ENCODE data around the gene AQP2.

The AQP2 gene

DNA sequence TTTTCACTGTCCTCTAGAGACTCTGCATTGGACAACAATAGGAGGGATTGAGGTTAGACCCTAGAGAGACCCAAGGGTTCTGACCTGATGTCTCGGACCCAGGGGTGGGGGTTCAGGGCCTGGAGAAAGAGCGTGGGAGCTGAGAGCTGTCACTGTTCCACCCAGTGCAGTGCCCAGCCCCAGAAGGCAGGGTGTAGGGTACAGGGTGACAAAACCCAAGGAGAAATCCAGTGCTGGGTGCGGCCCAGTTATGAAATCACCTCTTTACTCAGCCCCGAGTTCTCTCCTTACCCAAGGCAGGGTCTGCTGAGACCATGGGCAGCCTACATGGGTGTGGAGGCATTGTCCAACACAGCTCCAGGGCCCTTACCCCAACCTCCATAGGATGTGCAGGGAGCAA is 2.6 kb downstream of the AQP2 start:
- Histone ChIP-seq H3K9ac (ENCODE audit: low read length) (no peak overlapping the region), H3K27me3 (replicated peaks; ENCODE audit: control insufficient read depth, insufficient read depth, low read length) (peaks cover 47% of the 10 kb centered on the region), H3K9me3 (ENCODE audit: control insufficient read depth, low read length) (no peaks in the 10 kb centered on the region), H3K4me1 (ENCODE audit: control insufficient read depth, insufficient read depth, low read length) (peaks cover 5% of the 10 kb centered on the region), H3K4me3 (ENCODE audit: low read length) (no peak overlapping the region), H3K36me3 (ENCODE audit: control insufficient read depth, insufficient read depth, low read length, severe bottlenecking) (no peaks in the 10 kb centered on the region)
- no peak for DNase-seq (ENCODE audit: low read depth)

GRCh38 chr12:49953961-49954846 is 3.7 kb downstream of the AQP2 start:
- H3K27me3 ChIP-seq (replicated peaks; ENCODE audit: control insufficient read depth, insufficient read depth, low read length): peaks cover 55% of the 10 kb centered on the region
- DNase-seq (ENCODE audit: low read depth): no peak
- no peaks in the 10 kb centered on the region for H3K36me3 ChIP-seq (ENCODE audit: control insufficient read depth, insufficient read depth, low read length, severe bottlenecking)
- H3K4me3 ChIP-seq (ENCODE audit: low read length): no peak overlapping the region
- H3K4me1 ChIP-seq (ENCODE audit: control insufficient read depth, insufficient read depth, low read length): peaks cover 5% of the 10 kb centered on the region
- H3K9me3 ChIP-seq (ENCODE audit: control insufficient read depth, low read length): no peaks in the 10 kb centered on the region
- no peak overlapping the region for H3K9ac ChIP-seq (ENCODE audit: low read length)

DNA sequence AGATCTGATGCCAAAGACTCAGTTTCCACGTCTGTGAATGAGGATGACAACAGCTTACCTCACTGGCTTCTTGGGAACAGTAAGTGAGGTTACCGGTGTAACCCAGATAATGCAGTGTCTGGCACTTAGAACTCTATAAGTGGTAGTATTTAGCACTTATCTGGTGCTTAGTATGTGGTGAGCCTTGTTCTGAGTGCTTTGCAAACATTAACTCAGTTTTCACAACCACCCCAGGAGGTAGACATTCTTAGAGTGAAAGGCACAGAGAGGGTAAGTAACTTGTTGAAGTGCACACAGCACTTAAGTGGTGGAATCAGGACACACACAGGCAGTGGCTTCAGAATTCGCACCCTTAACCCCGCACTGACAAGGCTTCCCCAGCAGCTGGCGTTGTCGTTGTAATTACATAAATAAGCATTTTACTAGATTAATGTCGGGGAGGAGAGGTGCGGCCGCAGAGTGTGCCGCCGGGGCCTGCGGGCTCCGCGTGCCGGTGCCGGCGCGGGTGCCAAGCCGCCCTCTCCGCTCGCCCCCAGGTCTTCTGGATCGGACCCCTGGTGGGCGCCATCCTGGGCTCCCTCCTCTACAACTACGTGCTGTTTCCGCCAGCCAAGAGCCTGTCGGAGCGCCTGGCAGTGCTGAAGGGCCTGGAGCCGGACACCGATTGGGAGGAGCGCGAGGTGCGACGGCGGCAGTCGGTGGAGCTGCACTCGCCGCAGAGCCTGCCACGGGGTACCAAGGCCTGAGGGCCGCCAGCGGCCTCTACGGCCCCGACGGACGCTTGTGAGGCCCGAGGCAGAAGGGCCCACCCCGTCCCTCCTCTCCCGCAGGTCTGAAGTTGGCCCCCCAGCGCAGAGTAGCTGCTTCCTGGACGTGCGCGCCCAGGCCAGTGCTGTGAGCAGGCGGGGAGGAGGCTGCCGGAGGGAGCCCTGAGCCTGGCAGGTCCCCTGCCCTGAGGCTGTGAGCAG is 4.6 kb downstream of the AQP2 start:
- H3K9me3 ChIP-seq (ENCODE audit: control insufficient read depth, low read length): no peaks in the 10 kb centered on the region
- peaks cover 5% of the 10 kb centered on the region for H3K4me1 ChIP-seq (ENCODE audit: control insufficient read depth, insufficient read depth, low read length)
- peaks cover 58% of the 10 kb centered on the region for H3K27me3 ChIP-seq (replicated peaks; ENCODE audit: control insufficient read depth, insufficient read depth, low read length)
- H3K36me3 ChIP-seq (ENCODE audit: control insufficient read depth, insufficient read depth, low read length, severe bottlenecking): no peaks in the 10 kb centered on the region
- DNase-seq (ENCODE audit: low read depth): no peak
- no peak overlapping the region for H3K9ac ChIP-seq (ENCODE audit: low read length)
- no peak overlapping the region for H3K4me3 ChIP-seq (ENCODE audit: low read length)

DNA sequence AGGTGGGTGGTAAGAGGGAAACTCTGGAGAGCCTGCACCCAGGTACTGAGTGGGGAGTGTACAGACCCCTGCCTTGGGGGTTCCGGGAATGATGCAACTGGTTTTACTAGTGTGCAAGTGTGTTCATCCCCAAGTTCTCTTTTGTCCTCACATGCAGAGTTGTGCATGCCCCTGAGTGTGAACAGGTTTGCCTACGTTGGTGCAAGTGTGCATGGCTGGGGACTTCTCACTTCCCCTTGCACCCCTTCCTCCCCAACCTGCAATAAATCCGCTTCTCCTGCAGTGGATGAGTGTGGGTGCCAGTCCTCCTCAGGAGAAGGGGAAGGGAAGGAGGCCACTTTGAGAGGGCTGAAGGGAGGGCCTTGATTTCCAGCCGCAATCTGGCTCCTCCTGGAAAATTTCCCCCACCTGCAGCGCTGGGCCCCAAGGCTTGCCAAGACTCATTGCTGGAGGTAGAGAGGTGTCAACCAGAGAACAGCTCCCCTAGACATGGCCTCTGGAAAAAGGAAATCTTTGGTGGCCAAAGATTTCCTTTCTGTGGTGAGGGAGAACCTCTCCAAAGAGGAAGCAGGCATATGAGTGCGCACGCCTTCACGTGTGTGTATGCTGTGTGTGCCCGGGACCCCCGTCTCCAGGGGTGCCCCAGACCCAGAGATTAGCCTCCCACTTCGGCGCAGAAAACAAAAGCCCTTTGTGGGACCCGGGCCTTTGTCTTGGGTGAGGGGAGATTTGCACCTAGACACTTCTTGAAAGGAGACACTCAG is 5.5 kb downstream of the AQP2 start:
- Histone ChIP-seq H3K9ac (ENCODE audit: low read length) (no peak overlapping the region), H3K36me3 (ENCODE audit: control insufficient read depth, insufficient read depth, low read length, severe bottlenecking) (no peaks in the 10 kb centered on the region), H3K27me3 (replicated peaks; ENCODE audit: control insufficient read depth, insufficient read depth, low read length) (peaks cover 67% of the 10 kb centered on the region), H3K4me3 (ENCODE audit: low read length) (no peak overlapping the region), H3K4me1 (ENCODE audit: control insufficient read depth, insufficient read depth, low read length) (peaks cover 5% of the 10 kb centered on the region), H3K9me3 (ENCODE audit: control insufficient read depth, low read length) (no peaks in the 10 kb centered on the region)
- no peak for DNase-seq (ENCODE audit: low read depth)

GRCh38 chr12:49956663-49957569 is 6.4 kb downstream of the AQP2 start:
- DNase-seq (ENCODE audit: low read depth): no peak
- Histone ChIP-seq H3K4me1 (ENCODE audit: control insufficient read depth, insufficient read depth, low read length) (peaks cover 5% of the 10 kb centered on the region), H3K36me3 (ENCODE audit: control insufficient read depth, insufficient read depth, low read length, severe bottlenecking) (no peaks in the 10 kb centered on the region), H3K9me3 (ENCODE audit: control insufficient read depth, low read length) (no peaks in the 10 kb centered on the region), H3K9ac (ENCODE audit: low read length) (no peak overlapping the region), H3K27me3 (replicated peaks; ENCODE audit: control insufficient read depth, insufficient read depth, low read length) (peaks cover 72% of the 10 kb centered on the region), H3K4me3 (ENCODE audit: low read length) (no peak overlapping the region)

DNA sequence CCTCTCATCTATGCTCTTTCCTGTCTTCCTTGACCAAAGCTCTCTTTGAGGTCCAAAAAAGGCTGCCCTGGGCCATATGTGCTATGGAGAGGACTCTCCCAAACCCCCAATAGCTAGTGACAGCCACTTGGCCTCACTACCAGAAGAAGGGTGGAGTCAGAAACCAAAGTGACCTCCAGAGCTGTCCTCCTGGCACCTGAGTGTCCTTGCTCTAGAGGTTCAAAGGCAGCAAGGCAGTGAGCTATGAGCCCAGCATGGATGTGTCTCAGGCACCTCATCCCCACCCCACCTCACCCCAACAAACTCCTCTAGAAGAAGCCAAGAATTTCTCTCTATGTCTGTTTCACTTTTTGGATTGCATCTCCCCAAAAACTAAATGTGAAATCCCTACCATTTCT is 7.0 kb downstream of the AQP2 start:
- peaks cover 75% of the 10 kb centered on the region for H3K27me3 ChIP-seq (replicated peaks; ENCODE audit: control insufficient read depth, insufficient read depth, low read length)
- no peak for DNase-seq (ENCODE audit: low read depth)
- no peaks in the 10 kb centered on the region for H3K9me3 ChIP-seq (ENCODE audit: control insufficient read depth, low read length)
- H3K9ac ChIP-seq (ENCODE audit: low read length): no peak overlapping the region
- H3K4me1 ChIP-seq (ENCODE audit: control insufficient read depth, insufficient read depth, low read length): peaks cover under 1% of the 10 kb centered on the region
- H3K4me3 ChIP-seq (ENCODE audit: low read length): no peak overlapping the region
- H3K36me3 ChIP-seq (ENCODE audit: control insufficient read depth, insufficient read depth, low read length, severe bottlenecking): no peaks in the 10 kb centered on the region

GRCh38 chr12:49959685-49960473 is 9.3 kb downstream of the AQP2 start:
- peak; percentile 23 for DNase-seq (ENCODE audit: low read depth)
- no peak overlapping the region for H3K9ac ChIP-seq (ENCODE audit: low read length)
- no peak overlapping the region for H3K4me3 ChIP-seq (ENCODE audit: low read length)
- peaks cover 71% of the 10 kb centered on the region for H3K27me3 ChIP-seq (replicated peaks; ENCODE audit: control insufficient read depth, insufficient read depth, low read length)
- H3K4me1 ChIP-seq (ENCODE audit: control insufficient read depth, insufficient read depth, low read length): no peaks in the 10 kb centered on the region
- H3K9me3 ChIP-seq (ENCODE audit: control insufficient read depth, low read length): no peaks in the 10 kb centered on the region
- no peaks in the 10 kb centered on the region for H3K36me3 ChIP-seq (ENCODE audit: control insufficient read depth, insufficient read depth, low read length, severe bottlenecking)

- H3K27me3 ChIP-seq (replicated peaks; ENCODE audit: control insufficient read depth, insufficient read depth, low read length): peaks cover 64% of the 10 kb centered on the region
Observed at GRCh38 chr12:49960474-49961110, 10.1 kb downstream of the AQP2 start.

GRCh38 chr12:49961111-49961922 is 10.8 kb downstream of the AQP2 start, which contains the start of gene AQP5:
Gene AQP5 (plus strand): TSS chr12:49961872. CDS start chr12:49962018, 146 bp downstream.
- DNase-seq (ENCODE audit: low read depth): peak; percentile 24
- Histone ChIP-seq H3K36me3 (ENCODE audit: control insufficient read depth, insufficient read depth, low read length, severe bottlenecking) (no peaks in the 10 kb centered on the region), H3K4me3 (ENCODE audit: low read length) (no peak within 1 kb of the TSS), H3K9ac (ENCODE audit: low read length) (no peak within 1 kb of the TSS), H3K4me1 (ENCODE audit: control insufficient read depth, insufficient read depth, low read length) (no peaks in the 10 kb centered on the region), H3K9me3 (ENCODE audit: control insufficient read depth, low read length) (no peaks in the 10 kb centered on the region), H3K27me3 (replicated peaks; ENCODE audit: control insufficient read depth, insufficient read depth, low read length) (peaks cover 56% of the 10 kb centered on the region)

More at GRCh38 chr12:49960474-49961110, 10.1 kb downstream of the AQP2 start:
- no peak for DNase-seq (ENCODE audit: low read depth)
- Histone ChIP-seq H3K4me1 (ENCODE audit: control insufficient read depth, insufficient read depth, low read length) (no peaks in the 10 kb centered on the region), H3K4me3 (ENCODE audit: low read length) (no peak overlapping the region), H3K9ac (ENCODE audit: low read length) (no peak overlapping the region), H3K9me3 (ENCODE audit: control insufficient read depth, low read length) (no peaks in the 10 kb centered on the region), H3K36me3 (ENCODE audit: control insufficient read depth, insufficient read depth, low read length, severe bottlenecking) (no peaks in the 10 kb centered on the region)

Data from adipocyte (in vitro differentiated cells).